SK-N-SH treated with all-trans-retinoic acid at 6 μM for 48 hours (cell line): ENCODE measurements around the gene CPT1B.

Experiments
- ARNTL ChIP-seq: fragments of 450-650 bp; formaldehyde crosslinking; IDR thresholded peaks from 2 replicates; pipeline ENCODE4 v1.5.0; 2020; ENCODE audit warnings: low read depth, mild to moderate bottlenecking, moderate library complexity, borderline replicate concordance
- BACH2 ChIP-seq: fragments of 250-450 bp; sonication (Bioruptor Pico); IDR thresholded peaks from 2 replicates; pipeline ENCODE4 v1.9.0; 2021; ENCODE audit warnings: mild to moderate bottlenecking, borderline replicate concordance
- OSR1 ChIP-seq: fragments of 250-450 bp; sonication (Bioruptor Pico); IDR thresholded peaks from 2 replicates; pipeline ENCODE4 v1.8.0; 2022; ENCODE audit warnings: moderate library complexity, mild to moderate bottlenecking, inconsistent platforms
- RARB ChIP-seq: fragments of 250-450 bp; sonication (Bioruptor Pico); IDR thresholded peaks from 2 replicates; pipeline ENCODE4 v1.8.0; 2021; ENCODE audit warnings: mild to moderate bottlenecking, moderate library complexity
- ZC3H10 ChIP-seq: fragments of 250-450 bp; sonication (Bioruptor Pico); IDR thresholded peaks from 2 replicates; pipeline ENCODE4 v1.5.1; 2021; ENCODE audit warnings: mild to moderate bottlenecking, moderate library complexity
- ZFP30 ChIP-seq: fragments of 450-650 bp; formaldehyde crosslinking; IDR thresholded peaks from 2 replicates; pipeline ENCODE4 v1.5.0; 2022; ENCODE audit warnings: mild to moderate bottlenecking, moderate library complexity
- TF ChIP-seq, protein P1 (sequence below): fragments of 250-450 bp; sonication (Bioruptor Pico); IDR thresholded peaks from 2 replicates; pipeline ENCODE4 v1.8.0; 2020; ENCODE audit warnings: mild to moderate bottlenecking, moderate library complexity, borderline replicate concordance
- TF ChIP-seq, protein P2 (sequence below): fragments of 250-450 bp; sonication (Bioruptor Pico); IDR thresholded peaks from 2 replicates; pipeline ENCODE4 v1.5.1; 2020; ENCODE audit warnings: low read depth, mild to moderate bottlenecking, moderate library complexity

DNA sequence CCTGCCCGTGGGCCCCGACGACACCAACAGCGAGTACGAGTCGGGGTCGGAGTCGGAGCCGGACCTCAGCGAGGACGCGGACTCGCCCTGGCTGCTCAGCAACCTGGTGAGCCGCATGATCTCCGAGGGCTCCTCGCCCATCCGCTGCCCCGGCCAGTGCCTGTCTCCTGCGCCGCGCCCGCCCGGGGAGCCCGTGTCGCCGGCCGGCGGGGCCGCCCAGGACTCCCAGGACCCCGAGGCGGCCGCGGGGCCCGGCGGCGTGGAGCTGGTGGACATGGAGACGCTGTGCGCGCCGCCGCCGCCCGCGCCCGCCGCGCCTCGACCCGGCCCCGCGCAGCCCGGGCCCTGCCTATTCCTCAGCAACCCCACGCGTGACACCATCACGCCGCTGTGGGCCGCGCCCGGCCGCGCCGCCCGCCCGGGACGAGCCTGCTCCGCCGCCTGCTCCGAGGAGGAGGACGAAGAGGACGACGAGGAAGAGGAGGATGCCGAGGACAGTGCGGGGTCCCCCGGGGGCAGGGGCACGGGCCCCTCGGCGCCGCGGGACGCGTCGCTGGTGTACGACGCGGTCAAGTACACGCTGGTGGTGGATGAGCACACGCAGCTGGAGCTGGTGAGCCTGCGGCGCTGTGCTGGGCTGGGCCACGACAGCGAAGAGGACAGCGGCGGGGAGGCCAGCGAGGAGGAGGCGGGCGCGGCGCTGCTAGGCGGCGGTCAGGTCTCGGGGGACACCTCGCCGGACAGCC lies 26.2 kb upstream of the CPT1B start:
- TF ChIP-seq, protein P1, sequence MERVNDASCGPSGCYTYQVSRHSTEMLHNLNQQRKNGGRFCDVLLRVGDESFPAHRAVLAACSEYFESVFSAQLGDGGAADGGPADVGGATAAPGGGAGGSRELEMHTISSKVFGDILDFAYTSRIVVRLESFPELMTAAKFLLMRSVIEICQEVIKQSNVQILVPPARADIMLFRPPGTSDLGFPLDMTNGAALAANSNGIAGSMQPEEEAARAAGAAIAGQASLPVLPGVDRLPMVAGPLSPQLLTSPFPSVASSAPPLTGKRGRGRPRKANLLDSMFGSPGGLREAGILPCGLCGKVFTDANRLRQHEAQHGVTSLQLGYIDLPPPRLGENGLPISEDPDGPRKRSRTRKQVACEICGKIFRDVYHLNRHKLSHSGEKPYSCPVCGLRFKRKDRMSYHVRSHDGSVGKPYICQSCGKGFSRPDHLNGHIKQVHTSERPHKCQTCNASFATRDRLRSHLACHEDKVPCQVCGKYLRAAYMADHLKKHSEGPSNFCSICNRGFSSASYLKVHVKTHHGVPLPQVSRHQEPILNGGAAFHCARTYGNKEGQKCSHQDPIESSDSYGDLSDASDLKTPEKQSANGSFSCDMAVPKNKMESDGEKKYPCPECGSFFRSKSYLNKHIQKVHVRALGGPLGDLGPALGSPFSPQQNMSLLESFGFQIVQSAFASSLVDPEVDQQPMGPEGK (CRISPR knock-in tag) = no peak
- TF ChIP-seq OSR1 (CRISPR knock-in tag) (no peak), ZC3H10 (CRISPR knock-in tag) (no peak), ARNTL (no peak), RARB (CRISPR knock-in tag) (no peak), BACH2 (CRISPR knock-in tag) (no peak), ZFP30 (CRISPR knock-in tag) (no peak)
- TF ChIP-seq, protein P2, sequence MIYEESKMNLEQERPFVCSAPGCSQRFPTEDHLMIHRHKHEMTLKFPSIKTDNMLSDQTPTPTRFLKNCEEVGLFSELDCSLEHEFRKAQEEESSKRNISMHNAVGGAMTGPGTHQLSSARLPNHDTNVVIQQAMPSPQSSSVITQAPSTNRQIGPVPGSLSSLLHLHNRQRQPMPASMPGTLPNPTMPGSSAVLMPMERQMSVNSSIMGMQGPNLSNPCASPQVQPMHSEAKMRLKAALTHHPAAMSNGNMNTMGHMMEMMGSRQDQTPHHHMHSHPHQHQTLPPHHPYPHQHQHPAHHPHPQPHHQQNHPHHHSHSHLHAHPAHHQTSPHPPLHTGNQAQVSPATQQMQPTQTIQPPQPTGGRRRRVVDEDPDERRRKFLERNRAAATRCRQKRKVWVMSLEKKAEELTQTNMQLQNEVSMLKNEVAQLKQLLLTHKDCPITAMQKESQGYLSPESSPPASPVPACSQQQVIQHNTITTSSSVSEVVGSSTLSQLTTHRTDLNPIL (CRISPR knock-in tag) = no peak
